GM19324 (cell line): Measurements from ENCODE around the gene RIT1.
"Not testable (repeated sequence)": the region's sequence is repeated elsewhere in the genome, so short reads cannot be mapped to it uniquely, and the experiment has no call there.

Experiments used
- ATAC-seq: cut with Tn5 transposase; IDR thresholded peaks from one replicate; pipeline ENCODE4 v1.9.1; 2021; ENCODE audit warnings: mild to moderate bottlenecking, moderate library complexity; ENCODE audit not compliant: unreplicated experiment, low FRiP score

Gene RIT1

GRCh38 chr1:155896476-155896875 is 14.7 kb downstream of the RIT1 start:
- not testable (repeated sequence) for ATAC-seq

GRCh38 chr1:155895617-155896016 is 15.5 kb downstream of the RIT1 start:
- ATAC-seq, result not testable (repeated sequence)

- ATAC-seq, result no peak
Observed at GRCh38 chr1:155893389-155894142, 17.6 kb downstream of the RIT1 start.

GRCh38 chr1:155892796-155893195 is 18.4 kb downstream of the RIT1 start:
- no peak for ATAC-seq

- no peak for ATAC-seq
Observed at GRCh38 chr1:155890251-155890650, 20.9 kb downstream of the RIT1 start.

GRCh38 chr1:155889566-155889965 is 21.6 kb downstream of the RIT1 start:
- ATAC-seq, result no peak

GRCh38 chr1:155888481-155888880 is 22.7 kb downstream of the RIT1 start:
- no peak for ATAC-seq

- ATAC-seq, result no peak
Observed at GRCh38 chr1:155884982-155885381, 26.2 kb downstream of the RIT1 start.

GRCh38 chr1:155884031-155884960 is 26.9 kb downstream of the RIT1 start:
- no peak for ATAC-seq

GRCh38 chr1:155882766-155883165 is 28.4 kb downstream of the RIT1 start:
- ATAC-seq, result no peak

GRCh38 chr1:155882235-155882634 is 28.9 kb downstream of the RIT1 start:
- ATAC-seq, result no peak

- ATAC-seq, result no peak
Observed at GRCh38 chr1:155880950-155881349, 30.2 kb downstream of the RIT1 start.

GRCh38 chr1:155880251-155880650 is 30.9 kb downstream of the RIT1 start:
- no peak for ATAC-seq

- ATAC-seq, result no peak
Observed at GRCh38 chr1:155877945-155878344, 33.2 kb downstream of the RIT1 start.

GRCh38 chr1:155873860-155874259 is 37.3 kb downstream of the RIT1 start:
- ATAC-seq, result no peak

- no peak for ATAC-seq
Observed at GRCh38 chr1:155872527-155872926, 38.6 kb downstream of the RIT1 start.

GRCh38 chr1:155871390-155871789 is 39.8 kb downstream of the RIT1 start:
- no peak for ATAC-seq

- no peak for ATAC-seq
Observed at GRCh38 chr1:155867766-155868165, 43.4 kb downstream of the RIT1 start.

GRCh38 chr1:155864393-155864792 is 46.8 kb downstream of the RIT1 start:
- no peak for ATAC-seq

GRCh38 chr1:155861896-155862295 is 49.3 kb downstream of the RIT1 start:
- ATAC-seq, result no peak

- no peak for ATAC-seq
Observed at GRCh38 chr1:155860970-155861510, 50.1 kb downstream of the RIT1 start.
